IPS-20b (cell line): Measurements from ENCODE around the gene CDC20B.

Source experiments
- H3K27ac ChIP-seq: one replicate; pipeline ENCODE4 v1.5.1; 2013; ENCODE audit warnings: low read length
- H3K27me3 ChIP-seq: 2 replicates; pipeline ENCODE4 v1.6.1; 2013; ENCODE audit warnings: mild to moderate bottlenecking, low read length, inconsistent platforms; ENCODE audit not compliant: insufficient read depth
- H3K36me3 ChIP-seq: 2 replicates; pipeline ENCODE4 v1.6.1; 2013; ENCODE audit warnings: low read depth, mild to moderate bottlenecking, inconsistent platforms, low read length, moderate library complexity; ENCODE audit not compliant: insufficient read depth
- H3K4me1 ChIP-seq: 2 replicates; pipeline ENCODE4 v1.6.1; 2013; ENCODE audit warnings: mild to moderate bottlenecking, control low read depth, inconsistent platforms, low read length, moderate library complexity; ENCODE audit not compliant: insufficient read depth
- H3K4me3 ChIP-seq: 2 replicates; pipeline ENCODE4 v1.5.1; 2013; ENCODE audit warnings: mild to moderate bottlenecking, low read length, inconsistent platforms
- H3K9ac ChIP-seq: 2 replicates; pipeline ENCODE4 v1.6.1; 2013; ENCODE audit warnings: low read depth, mild to moderate bottlenecking, inconsistent platforms, low read length, moderate library complexity
- H3K9me3 ChIP-seq: 2 replicates; pipeline ENCODE4 v1.6.1; 2013; ENCODE audit warnings: mild to moderate bottlenecking, low read depth, low read length, inconsistent platforms; ENCODE audit not compliant: insufficient read depth

CDC20B gene

DNA sequence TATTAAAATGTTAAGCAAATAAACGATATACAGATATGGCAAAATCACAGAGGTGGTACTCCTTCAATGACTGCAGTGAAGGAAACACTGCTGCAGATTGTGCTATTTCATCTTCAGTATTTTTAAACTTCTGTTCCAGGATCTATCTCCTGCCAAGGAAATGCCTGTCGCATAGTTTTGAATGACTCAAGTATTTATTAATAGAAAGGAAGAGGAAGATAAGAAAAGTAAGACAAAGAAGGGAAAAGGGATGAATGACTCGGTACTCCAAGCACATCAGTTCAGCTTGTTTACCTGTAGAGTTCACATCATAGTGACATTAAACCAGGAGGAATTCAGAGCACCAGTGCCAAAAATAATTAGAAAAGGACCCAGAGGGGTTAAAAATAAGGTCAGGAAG is 18.1 kb downstream of the CDC20B start:
- no peaks in the 10 kb centered on the region for H3K36me3 ChIP-seq
- no peaks in the 10 kb centered on the region for H3K4me1 ChIP-seq
- no peaks in the 10 kb centered on the region for H3K9me3 ChIP-seq
- no peak overlapping the region for H3K9ac ChIP-seq
- no peak overlapping the region for H3K4me3 ChIP-seq
- H3K27ac ChIP-seq, result no peak overlapping the region
- no peaks in the 10 kb centered on the region for H3K27me3 ChIP-seq

DNA sequence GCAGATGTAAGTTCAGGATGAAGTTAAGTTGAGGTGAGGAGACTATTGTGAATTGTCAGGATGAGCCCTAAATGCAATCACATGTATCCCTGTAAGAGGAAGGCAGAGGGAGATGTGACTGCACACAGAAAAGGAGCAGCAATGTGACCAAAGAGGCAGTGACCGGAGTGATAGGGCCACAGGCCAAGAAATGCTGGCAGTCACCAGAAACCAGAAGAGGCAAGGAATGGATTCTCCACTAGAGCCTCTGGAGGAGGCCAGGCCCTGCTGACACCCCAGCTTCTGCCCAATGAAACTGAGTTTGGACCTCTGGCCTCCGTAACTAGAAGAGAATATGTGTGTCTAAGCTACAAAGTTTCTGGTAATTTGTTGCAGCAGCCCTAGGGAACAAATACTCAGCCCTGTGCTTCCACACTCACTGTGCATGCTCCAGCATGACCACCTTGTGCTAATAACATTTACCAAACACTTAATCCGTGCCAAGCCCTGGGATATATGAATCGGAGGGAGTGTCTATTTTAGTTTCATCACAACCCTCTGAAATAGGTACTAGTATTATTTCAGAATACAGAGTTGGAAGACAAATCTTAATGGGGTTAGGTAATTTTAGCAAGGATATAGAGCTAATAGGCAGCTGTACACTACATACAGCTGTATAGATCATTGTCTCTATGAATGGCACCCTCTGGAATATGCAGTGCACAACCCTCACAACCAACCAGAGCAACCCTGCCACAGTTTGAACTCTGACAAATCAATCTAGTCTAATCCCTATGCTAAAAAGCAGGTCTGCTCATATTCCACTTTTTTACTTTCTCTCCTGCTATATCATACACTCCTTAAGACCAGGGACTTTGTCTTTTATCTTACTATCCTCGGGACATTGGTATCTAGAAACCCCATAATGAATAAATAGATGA is 20.8 kb downstream of the CDC20B start:
- no peak overlapping the region for H3K9ac ChIP-seq
- no peaks in the 10 kb centered on the region for H3K36me3 ChIP-seq
- H3K27ac ChIP-seq, result no peak overlapping the region
- no peak overlapping the region for H3K4me3 ChIP-seq
- no peaks in the 10 kb centered on the region for H3K4me1 ChIP-seq
- no peaks in the 10 kb centered on the region for H3K27me3 ChIP-seq
- no peaks in the 10 kb centered on the region for H3K9me3 ChIP-seq

DNA sequence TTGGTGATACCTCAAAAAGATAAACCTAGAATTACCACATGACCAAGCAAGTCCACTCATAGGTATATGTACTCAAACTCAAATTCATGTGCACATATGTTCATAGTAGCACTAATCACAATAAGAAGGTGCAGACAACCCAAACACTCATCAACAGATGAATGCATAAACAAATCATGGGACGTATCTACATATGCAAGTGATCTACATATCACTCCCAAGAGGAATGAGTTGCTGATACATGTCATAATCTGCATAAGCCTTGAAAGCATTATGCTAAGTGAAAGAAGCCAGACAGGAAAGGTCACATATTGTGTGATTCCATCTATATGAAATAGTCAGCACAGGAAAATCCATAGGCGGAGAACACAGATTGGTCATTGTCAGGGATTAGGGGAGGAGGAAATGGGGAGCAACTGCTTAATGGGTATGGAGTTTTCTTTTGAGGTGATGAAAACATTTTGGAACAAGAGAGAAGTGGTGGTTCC is 23.6 kb downstream of the CDC20B start:
- H3K4me1 ChIP-seq, result no peaks in the 10 kb centered on the region
- H3K27ac ChIP-seq, result no peak overlapping the region
- no peak overlapping the region for H3K9ac ChIP-seq
- no peaks in the 10 kb centered on the region for H3K36me3 ChIP-seq
- no peaks in the 10 kb centered on the region for H3K27me3 ChIP-seq
- H3K9me3 ChIP-seq, result no peaks in the 10 kb centered on the region
- no peak overlapping the region for H3K4me3 ChIP-seq

DNA sequence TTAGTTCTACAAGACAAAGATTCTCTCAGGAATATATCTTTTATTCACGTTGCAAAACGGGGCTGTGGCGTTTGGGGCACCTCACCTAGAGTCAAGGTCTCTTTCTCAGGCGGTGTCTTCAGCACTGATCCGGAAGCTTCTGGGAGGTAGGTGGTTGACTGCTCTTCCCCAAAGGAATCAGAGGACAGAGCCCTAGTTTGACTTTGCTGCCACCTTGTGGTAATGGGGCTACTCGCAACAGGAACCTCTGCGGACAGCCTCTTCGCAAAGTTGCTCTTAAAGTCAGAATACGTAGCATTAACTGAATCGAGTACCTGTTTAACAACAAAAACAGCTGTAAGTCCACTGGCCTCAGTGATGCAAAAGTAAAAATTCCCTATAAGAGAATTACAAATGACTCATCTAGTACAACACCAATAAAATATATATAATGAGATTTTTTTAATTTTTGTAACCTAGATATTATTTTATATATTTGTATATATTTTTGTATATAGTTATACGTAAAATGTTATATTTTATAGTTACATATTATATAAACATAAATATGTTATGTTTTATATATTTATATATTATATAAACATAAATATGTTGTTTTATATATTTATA is 26.3 kb downstream of the CDC20B start:
- Histone ChIP-seq H3K36me3 (no peaks in the 10 kb centered on the region), H3K4me3 (no peak overlapping the region), H3K27me3 (no peaks in the 10 kb centered on the region), H3K27ac (no peak overlapping the region), H3K4me1 (no peaks in the 10 kb centered on the region), H3K9ac (no peak overlapping the region), H3K9me3 (no peaks in the 10 kb centered on the region)

DNA sequence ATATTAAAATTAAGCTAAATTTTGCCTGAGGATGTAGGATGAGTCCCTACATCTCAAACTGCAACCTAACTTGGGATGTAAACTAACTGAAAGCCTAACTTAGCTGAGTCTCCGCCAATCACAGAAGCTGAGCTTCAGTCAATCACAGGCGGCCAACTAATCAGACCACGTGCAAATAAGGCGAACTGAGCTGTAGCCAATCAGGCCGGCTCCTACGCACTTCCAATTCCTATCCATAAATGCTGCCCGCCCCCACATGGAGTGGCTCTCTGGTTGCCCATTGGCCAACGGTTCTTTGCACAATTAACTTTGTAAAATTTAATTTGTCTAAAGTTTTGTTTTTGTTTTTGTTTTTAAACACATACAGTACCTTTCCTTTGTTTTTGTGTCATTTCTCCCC is 26.9 kb downstream of the CDC20B start:
- H3K27ac ChIP-seq, result no peak overlapping the region
- no peaks in the 10 kb centered on the region for H3K9me3 ChIP-seq
- no peaks in the 10 kb centered on the region for H3K27me3 ChIP-seq
- no peak overlapping the region for H3K4me3 ChIP-seq
- no peaks in the 10 kb centered on the region for H3K36me3 ChIP-seq
- no peak overlapping the region for H3K9ac ChIP-seq
- no peaks in the 10 kb centered on the region for H3K4me1 ChIP-seq

DNA sequence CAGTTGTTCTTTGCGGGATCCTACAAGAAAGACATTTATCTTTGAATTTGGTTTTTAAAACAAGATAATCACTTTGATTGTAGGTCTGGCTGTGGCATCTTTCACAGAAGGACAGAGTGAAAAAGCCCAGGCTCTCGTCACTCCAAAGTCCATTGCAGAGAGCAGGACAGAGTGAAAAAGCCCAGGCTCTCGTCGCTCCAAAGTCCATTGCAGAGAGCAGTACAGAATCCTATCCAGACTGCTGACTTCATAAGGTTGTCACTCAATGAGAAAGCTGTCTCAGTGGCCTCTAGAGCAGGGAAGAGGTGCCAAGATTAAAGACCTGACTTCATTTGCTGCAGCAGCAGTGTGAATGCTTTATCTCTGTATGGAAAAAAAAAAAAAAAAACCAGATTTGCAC is 29.4 kb downstream of the CDC20B start:
- Histone ChIP-seq H3K9ac (no peak overlapping the region), H3K27ac (no peak overlapping the region), H3K4me1 (no peaks in the 10 kb centered on the region), H3K9me3 (no peaks in the 10 kb centered on the region), H3K4me3 (no peak overlapping the region), H3K27me3 (no peaks in the 10 kb centered on the region), H3K36me3 (no peaks in the 10 kb centered on the region)

- H3K9me3 ChIP-seq, result no peaks in the 10 kb centered on the region
- no peaks in the 10 kb centered on the region for H3K27me3 ChIP-seq
- H3K4me1 ChIP-seq, result no peaks in the 10 kb centered on the region
- no peak overlapping the region for H3K9ac ChIP-seq
- H3K36me3 ChIP-seq, result no peaks in the 10 kb centered on the region
- no peak overlapping the region for H3K4me3 ChIP-seq
- H3K27ac ChIP-seq, result no peak overlapping the region
These were observed 30.9 kb downstream of the CDC20B start for GRCh38 chr5:55141945-55142690.

GRCh38 chr5:55140908-55141665 is 31.9 kb downstream of the CDC20B start:
- Histone ChIP-seq H3K36me3 (no peaks in the 10 kb centered on the region), H3K4me1 (no peaks in the 10 kb centered on the region), H3K9me3 (no peaks in the 10 kb centered on the region), H3K9ac (no peak overlapping the region), H3K27ac (no peak overlapping the region), H3K27me3 (no peaks in the 10 kb centered on the region), H3K4me3 (no peak overlapping the region)

DNA sequence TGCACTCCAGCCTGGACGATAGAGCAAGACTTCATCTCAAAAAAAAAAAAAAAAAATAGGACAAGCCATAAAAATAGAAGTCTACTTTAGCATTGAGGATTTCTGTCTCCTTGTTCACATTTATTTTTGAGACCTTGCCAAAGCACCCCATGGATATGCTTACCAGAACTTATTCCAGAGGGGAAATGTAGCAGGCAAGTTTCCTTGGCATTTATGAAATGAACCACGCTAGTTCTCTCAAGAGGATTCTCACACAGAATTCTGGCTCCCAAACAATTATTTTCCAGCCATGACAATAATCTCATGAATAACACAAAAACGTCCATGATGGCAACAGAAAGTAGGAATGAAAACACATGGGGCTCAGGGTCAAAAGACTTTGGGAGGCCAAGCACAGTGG is 36.5 kb downstream of the CDC20B start:
- Histone ChIP-seq H3K4me3 (no peak overlapping the region), H3K4me1 (no peaks in the 10 kb centered on the region), H3K27me3 (no peaks in the 10 kb centered on the region), H3K27ac (no peak overlapping the region), H3K9me3 (no peaks in the 10 kb centered on the region), H3K36me3 (no peaks in the 10 kb centered on the region), H3K9ac (no peak overlapping the region)

DNA sequence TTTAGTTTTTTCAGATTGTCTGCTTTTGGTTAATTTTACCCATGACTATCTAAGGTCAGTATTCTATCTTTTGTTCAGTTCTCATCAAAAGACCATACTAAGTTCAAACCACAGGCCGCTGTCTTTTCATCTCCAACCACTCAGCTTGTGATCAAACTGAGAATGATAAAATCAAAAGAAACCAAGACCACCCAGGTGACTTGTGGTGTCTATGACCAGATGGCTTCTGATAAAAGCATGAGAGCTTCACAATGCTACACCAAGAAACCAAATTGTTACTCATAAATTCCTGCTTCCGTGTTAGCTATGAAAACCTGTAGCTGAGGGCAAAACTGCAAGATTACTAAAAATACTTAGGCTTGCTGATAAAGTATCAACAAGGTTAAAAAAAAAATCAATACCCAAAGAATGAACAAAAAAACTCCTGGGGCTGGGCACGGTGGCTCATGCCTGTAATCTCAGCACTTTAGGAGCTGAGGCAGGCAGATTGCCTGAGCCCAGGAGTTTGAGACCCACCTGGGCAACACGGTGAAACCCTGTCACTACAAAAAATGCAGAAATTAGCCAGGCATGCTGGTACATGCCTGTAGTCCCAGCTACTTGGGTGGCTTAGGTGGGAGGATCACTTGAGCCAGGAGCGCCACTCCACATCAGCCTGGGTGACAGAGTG is 38.8 kb downstream of the CDC20B start:
- Histone ChIP-seq H3K27me3 (no peaks in the 10 kb centered on the region), H3K4me3 (no peak overlapping the region), H3K9ac (no peak overlapping the region), H3K4me1 (no peaks in the 10 kb centered on the region), H3K27ac (no peak overlapping the region), H3K9me3 (0 out of 2 replicates have a peak, but pooled peaks cover 2% of the 10 kb centered on the region), H3K36me3 (no peaks in the 10 kb centered on the region)

GRCh38 chr5:55123365-55123764 is 49.6 kb downstream of the CDC20B start:
- H3K4me3 ChIP-seq, result no peak overlapping the region
- no peaks in the 10 kb centered on the region for H3K36me3 ChIP-seq
- H3K4me1 ChIP-seq, result no peaks in the 10 kb centered on the region; the same call in 1 of the 2 replicates
- H3K27me3 ChIP-seq, result no peaks in the 10 kb centered on the region
- no peak overlapping the region for H3K27ac ChIP-seq
- no peak overlapping the region for H3K9ac ChIP-seq
- no peaks in the 10 kb centered on the region for H3K9me3 ChIP-seq
